Measurements from ENCODE around the gene AGBL5.

GRCh38 chr2:27076323-27076722 lies 24.9 kb downstream of the AGBL5 start:
- TF ChIP-seq CTCF (IDR thresholded peaks at IDR 0.05) (no peak), ZFX (IDR thresholded peaks at IDR 0.05; ENCODE audit: borderline replicate concordance) (no peak)

Data from 22Rv1 (cell line).